GM12878 (cell line): ENCODE results near the gene KRT28.

Experiments
- POLR2AphosphoS5 ChIP-seq: IDR thresholded peaks from 2 replicates; pipeline ENCODE4 v1.6.1; 2011; ENCODE audit warnings: mild to moderate bottlenecking, low read length, inconsistent platforms
- TF ChIP-seq, protein P1 (sequence below), 3 experiments: IDR thresholded peaks in 2 of 3; conservative IDR thresholded peaks in 1 of 3; 2 replicates each; pipeline ENCODE4 v1.5.1; 2011; ENCODE audit warnings: low read depth in 3 of 3, low read length in 3 of 3, mild to moderate bottlenecking in 3 of 3, control low read depth in 2 of 3, moderate library complexity in 2 of 3, inconsistent platforms in 1 of 3, mixed read lengths in 1 of 3; ENCODE audit not compliant: control insufficient read depth in 2 of 3, insufficient read depth in 1 of 3; ENCODE audit errors: extremely low read depth in 1 of 3

DNA sequence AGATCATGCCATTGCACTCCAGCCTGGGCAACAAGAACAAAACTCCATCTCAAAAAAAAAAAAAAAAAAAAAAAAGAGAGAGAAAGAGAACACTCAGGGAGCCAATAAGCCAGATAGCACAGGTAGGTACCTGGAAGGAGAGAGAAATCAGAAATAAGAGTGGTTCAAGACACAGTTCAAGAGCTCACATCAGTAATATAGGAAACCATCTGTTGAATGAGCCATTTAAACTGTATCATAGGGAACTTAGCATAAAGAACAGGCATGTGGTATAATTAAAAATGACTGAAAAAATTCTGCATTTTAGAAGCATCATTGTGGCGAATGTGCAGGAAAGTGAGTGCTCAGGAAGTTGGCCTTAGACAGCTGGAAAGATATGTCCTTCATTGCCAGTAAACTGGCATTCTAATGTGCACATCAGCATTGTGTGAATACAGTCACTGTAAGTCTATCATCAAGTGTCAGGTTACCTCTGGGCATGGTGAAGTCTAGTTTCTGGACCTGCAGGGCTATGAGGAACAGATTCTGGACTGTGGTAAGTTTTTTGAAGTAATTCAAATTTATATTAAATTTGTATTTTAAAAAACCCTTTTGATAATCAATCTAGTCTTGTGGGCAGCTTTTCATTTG lies 46.9 kb upstream of the KRT28 start:
- TF ChIP-seq, protein P1, sequence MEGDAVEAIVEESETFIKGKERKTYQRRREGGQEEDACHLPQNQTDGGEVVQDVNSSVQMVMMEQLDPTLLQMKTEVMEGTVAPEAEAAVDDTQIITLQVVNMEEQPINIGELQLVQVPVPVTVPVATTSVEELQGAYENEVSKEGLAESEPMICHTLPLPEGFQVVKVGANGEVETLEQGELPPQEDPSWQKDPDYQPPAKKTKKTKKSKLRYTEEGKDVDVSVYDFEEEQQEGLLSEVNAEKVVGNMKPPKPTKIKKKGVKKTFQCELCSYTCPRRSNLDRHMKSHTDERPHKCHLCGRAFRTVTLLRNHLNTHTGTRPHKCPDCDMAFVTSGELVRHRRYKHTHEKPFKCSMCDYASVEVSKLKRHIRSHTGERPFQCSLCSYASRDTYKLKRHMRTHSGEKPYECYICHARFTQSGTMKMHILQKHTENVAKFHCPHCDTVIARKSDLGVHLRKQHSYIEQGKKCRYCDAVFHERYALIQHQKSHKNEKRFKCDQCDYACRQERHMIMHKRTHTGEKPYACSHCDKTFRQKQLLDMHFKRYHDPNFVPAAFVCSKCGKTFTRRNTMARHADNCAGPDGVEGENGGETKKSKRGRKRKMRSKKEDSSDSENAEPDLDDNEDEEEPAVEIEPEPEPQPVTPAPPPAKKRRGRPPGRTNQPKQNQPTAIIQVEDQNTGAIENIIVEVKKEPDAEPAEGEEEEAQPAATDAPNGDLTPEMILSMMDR (IDR thresholded peaks at IDR 0.05 in 2 of 3, conservative IDR thresholded peaks at IDR 0.05 in 1 of 3; ENCODE audit: control insufficient read depth in 2 of 3, extremely low read depth in 1 of 3, insufficient read depth in 1 of 3, low read depth in 3 of 3, low read length in 3 of 3): no peak
- no peak for TF ChIP-seq POLR2AphosphoS5
